PFSK-1 (cell line): ENCODE results near the gene CCDC89.

ENCODE experiments used
- FOXP2 ChIP-seq: optimal IDR thresholded peaks from 2 replicates; pipeline ENCODE3; 2011; ENCODE audit warnings: borderline replicate concordance, control low read depth, inconsistent platforms; ENCODE audit not compliant: insufficient read depth; ENCODE audit errors: extremely low read length, extremely low read depth
- POLR2AphosphoS5 ChIP-seq: IDR thresholded peaks from 2 replicates; pipeline ENCODE4 v1.6.1; 2012; ENCODE audit warnings: low read depth, mild to moderate bottlenecking, control low read depth, low read length, moderate library complexity
- SIN3A ChIP-seq: IDR thresholded peaks from 2 replicates; pipeline ENCODE4 v1.6.1; 2012; ENCODE audit warnings: mild to moderate bottlenecking, low read length, moderate library complexity, borderline replicate concordance; ENCODE audit not compliant: insufficient read depth
- TAF1 ChIP-seq: IDR thresholded peaks from 2 replicates; pipeline ENCODE4 v1.6.1; 2012; ENCODE audit warnings: low read length, control low read depth, borderline replicate concordance; ENCODE audit not compliant: insufficient read depth
- TF ChIP-seq, protein P1 (sequence below), 2 experiments: IDR thresholded peaks; 2 replicates each; pipeline versions ENCODE4 v1.6.1 to v1.8.0; 2011 to 2012; ENCODE audit warnings: low read depth in 2 of 2, low read length in 2 of 2, control low read depth in 1 of 2, inconsistent platforms in 1 of 2, mild to moderate bottlenecking in 1 of 2, moderate library complexity in 1 of 2; ENCODE audit not compliant: insufficient read depth in 1 of 2

CCDC89 gene

DNA sequence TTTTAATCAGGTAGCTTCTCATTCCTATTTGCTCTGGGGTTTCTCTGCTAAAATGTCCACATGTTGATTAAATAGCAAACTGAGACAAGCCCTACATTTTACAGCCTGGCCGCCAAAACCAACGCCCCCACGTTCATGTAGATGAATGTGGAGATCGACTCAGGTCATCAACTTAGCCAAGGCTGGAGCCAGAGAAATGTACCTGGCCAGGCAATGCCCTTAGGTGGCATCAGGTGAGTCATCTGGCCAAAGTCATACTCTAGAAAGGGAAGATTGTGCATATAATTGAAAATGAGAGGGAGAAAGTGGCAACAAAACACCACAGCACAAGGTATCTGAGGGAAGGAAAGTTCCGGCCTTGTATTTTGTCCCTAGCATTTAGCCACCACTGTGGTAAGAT lies 37.1 kb upstream of the CCDC89 start:
- no peak for TF ChIP-seq SIN3A
- TF ChIP-seq, protein P1, sequence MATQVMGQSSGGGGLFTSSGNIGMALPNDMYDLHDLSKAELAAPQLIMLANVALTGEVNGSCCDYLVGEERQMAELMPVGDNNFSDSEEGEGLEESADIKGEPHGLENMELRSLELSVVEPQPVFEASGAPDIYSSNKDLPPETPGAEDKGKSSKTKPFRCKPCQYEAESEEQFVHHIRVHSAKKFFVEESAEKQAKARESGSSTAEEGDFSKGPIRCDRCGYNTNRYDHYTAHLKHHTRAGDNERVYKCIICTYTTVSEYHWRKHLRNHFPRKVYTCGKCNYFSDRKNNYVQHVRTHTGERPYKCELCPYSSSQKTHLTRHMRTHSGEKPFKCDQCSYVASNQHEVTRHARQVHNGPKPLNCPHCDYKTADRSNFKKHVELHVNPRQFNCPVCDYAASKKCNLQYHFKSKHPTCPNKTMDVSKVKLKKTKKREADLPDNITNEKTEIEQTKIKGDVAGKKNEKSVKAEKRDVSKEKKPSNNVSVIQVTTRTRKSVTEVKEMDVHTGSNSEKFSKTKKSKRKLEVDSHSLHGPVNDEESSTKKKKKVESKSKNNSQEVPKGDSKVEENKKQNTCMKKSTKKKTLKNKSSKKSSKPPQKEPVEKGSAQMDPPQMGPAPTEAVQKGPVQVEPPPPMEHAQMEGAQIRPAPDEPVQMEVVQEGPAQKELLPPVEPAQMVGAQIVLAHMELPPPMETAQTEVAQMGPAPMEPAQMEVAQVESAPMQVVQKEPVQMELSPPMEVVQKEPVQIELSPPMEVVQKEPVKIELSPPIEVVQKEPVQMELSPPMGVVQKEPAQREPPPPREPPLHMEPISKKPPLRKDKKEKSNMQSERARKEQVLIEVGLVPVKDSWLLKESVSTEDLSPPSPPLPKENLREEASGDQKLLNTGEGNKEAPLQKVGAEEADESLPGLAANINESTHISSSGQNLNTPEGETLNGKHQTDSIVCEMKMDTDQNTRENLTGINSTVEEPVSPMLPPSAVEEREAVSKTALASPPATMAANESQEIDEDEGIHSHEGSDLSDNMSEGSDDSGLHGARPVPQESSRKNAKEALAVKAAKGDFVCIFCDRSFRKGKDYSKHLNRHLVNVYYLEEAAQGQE (IDR thresholded peaks at IDR 0.05; ENCODE audit: insufficient read depth in 1 of 2, low read depth in 2 of 2, low read length in 2 of 2), result no peak
- no peak for TF ChIP-seq FOXP2
- no peak for TF ChIP-seq POLR2AphosphoS5
- no peak for TF ChIP-seq TAF1

DNA sequence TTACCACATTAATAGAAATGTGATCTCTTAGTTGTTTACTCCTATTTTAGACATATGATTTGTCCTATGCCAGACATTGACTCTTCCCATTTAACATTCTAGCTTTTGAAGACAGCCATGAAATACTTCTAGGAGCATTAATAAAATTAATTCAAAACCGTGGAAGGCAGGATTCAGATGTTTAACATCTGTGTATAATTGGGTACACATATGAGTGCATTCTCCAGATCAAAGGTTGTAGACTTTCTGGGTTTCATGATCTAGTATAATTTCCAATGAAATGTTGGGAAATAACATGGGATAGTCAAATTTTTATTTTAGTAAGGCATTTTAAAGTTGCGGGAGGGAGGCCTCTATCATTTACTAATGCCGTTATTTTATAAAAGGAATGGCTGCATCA lies 35.2 kb upstream of the CCDC89 start:
- TF ChIP-seq SIN3A, result no peak
- no peak for TF ChIP-seq TAF1
- TF ChIP-seq, protein P1 (IDR thresholded peaks at IDR 0.05; ENCODE audit: insufficient read depth in 1 of 2, low read depth in 2 of 2, low read length in 2 of 2), result no peak
- TF ChIP-seq FOXP2, result no peak

DNA sequence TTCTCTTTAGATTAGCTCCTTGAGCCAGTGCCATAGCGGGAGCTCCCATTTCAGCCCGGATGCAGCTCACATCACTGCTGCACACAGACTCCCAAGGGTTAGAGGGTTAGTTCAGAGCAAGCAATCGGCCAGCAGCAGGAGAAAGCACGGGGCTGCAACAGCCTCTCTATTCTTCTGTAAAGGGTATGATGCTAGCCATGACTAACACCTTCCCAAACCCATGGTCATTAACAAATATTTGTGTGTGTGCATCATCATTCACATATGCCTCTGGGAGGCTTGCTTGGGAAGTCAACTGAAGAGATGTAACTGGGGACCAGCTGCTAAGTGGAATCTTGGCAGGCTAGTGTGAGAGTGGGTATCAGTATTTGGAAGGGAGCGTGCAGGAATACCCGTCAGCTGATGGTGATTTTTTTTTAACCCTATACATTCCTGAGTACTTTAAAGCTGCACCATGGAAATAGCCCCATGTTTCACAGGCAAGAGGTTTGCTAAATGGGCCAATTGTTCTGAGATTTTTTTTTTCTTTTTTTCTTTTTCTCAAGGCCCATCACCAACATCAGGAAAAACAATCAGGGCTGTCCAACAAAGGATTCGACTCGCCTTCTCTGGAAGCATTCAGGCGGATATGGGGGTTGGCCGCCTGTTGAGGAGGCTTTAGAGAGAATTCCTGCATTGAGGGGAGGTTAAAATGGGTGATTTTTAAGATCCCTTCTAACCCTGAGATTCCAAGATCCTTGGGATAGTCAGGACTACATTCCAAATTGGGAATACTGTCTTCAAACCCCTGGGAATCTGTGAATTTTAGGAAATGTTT lies 33.2 kb upstream of the CCDC89 start:
- no peak for TF ChIP-seq FOXP2
- no peak for TF ChIP-seq POLR2AphosphoS5
- TF ChIP-seq TAF1, result no peak
- TF ChIP-seq, protein P1 (IDR thresholded peaks at IDR 0.05; ENCODE audit: insufficient read depth in 1 of 2, low read depth in 2 of 2, low read length in 2 of 2), result no peak
- TF ChIP-seq SIN3A, result no peak

DNA sequence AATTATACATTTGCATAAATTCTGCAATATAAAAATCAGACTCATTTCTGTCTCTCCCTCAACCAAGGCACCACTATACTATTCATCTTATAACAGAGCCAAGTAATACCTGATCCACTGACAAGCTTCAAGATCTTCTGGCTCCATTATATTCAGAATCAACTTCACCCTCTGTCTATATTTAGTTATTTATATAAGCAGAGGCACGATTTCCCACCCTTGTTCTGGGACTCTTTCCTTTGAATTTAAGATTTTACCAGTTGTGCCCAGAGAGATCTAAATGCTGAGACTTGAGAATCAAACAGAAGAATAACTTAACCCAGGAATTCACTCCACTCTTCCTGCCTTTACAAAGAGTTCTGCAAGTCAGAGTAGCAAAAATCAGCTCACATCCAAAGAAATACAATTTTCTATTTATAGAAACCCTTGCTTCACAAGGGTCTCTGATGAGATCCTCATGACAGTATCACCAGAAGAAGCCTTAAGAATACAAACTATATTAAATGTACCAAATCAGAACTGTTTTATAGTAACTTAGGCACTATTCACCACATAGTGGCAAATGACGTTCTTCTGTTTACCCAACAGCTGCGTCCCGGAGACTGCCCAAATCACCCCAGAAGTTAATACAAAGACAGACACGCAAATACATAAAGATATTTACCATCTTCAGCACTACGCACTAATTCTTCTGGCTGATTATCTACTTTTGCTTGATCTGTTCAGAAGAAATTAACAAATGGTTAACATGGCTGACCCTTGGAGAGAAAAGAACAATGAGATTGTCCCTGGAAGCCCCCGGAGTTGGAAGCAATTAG lies 32.3 kb upstream of the CCDC89 start:
- TF ChIP-seq POLR2AphosphoS5, result no peak
- no peak for TF ChIP-seq TAF1

- TF ChIP-seq, protein P1 (IDR thresholded peaks at IDR 0.05; ENCODE audit: insufficient read depth in 1 of 2, low read depth in 2 of 2, low read length in 2 of 2), result no peak
- TF ChIP-seq FOXP2 (no peak), SIN3A (no peak), POLR2AphosphoS5 (no peak), TAF1 (no peak)
Observed at GRCh38 chr11:85717429-85717828, 31.4 kb upstream of the CCDC89 start.
